Right cardiac atrium (tissue), 5 donors: ENCODE data around the gene RCCD1. TPM values are rescaled to one million over a fixed set of nuclear protein-coding genes. Genes with fewer than 3 reads are reported as not detected.

Source experiments
- ATAC-seq, 2 donors: fragments of 200-7000 bp; cut with Tn5 transposase; one replicate each; pipeline versions ENCODE4 v1.8.0 to v1.9.1; 2020; ENCODE audit warnings: moderate library complexity in 2 of 2, mild to moderate bottlenecking in 1 of 2
- DNase-seq, 3 donors: peaks; one replicate each; pipeline ENCODE4 v3.0.0-alpha.2; 2020
- H3K27ac ChIP-seq: one replicate; pipeline ENCODE4 v1.5.1; 2013; ENCODE audit warnings: mild to moderate bottlenecking, low read length, control low read depth, moderate library complexity
- H3K27me3 ChIP-seq: one replicate; pipeline ENCODE4 v1.6.1; 2013; ENCODE audit not compliant: control insufficient read depth, insufficient read depth
- H3K4me1 ChIP-seq: one replicate; pipeline ENCODE4 v1.6.1; 2013; ENCODE audit warnings: low read length; ENCODE audit not compliant: control insufficient read depth, insufficient read depth
- H3K4me3 ChIP-seq: one replicate; pipeline ENCODE4 v1.5.1; 2013; ENCODE audit warnings: low read length, control low read depth
- H3K9me3 ChIP-seq: one replicate; pipeline ENCODE4 v1.6.1; 2013; ENCODE audit warnings: low read length; ENCODE audit not compliant: control insufficient read depth
- WGBS: extraction: QIAGEN DNeasy Blood & Tissue Kit; methylation state at CpG from one replicate; pipeline ENCODE4 v1.1.7; 2013; 5-methylcytosine and 5-hydroxymethylcytosine counted together
- intact Hi-C, 4 donors: fragments of 100-400 bp; cut with DNase I; formaldehyde crosslinking; loops; one replicate each; pipeline versions ENCODE4 v1.11.0 to v1.14.0; 2022 to 2023
- polyA plus RNA-seq: library from polyadenylated mRNA; stranded (reverse); fragments of 200-250 nt; gene quantifications from one replicate; pipeline ENCODE4 v1.2.3, GENCODE V29; 2013
- total RNA-seq, 4 donors: library from RNA; stranded (reverse); fragmentation: NEBNext Ultra II Directional; extraction: Animal tissue kit (Norgen Biotek cat#: 25700); gene quantifications; one replicate each; pipeline ENCODE4 v1.2.1, GENCODE V29; 2021
- donor health status: healthy with polysubstance abuse.
- donor health status: DM: no; HTN: yes; CAD: no.
- donor health status: DM: no; HTN: no; CAD: no.
- donor health status: DM: no; HTN: yes; CAD: no; lungs with severe emphysema.
- donor health status: DM: yes; HTN: yes; CAD: no.

The RCCD1 gene
- total and polyA plus RNA-seq, 5 donors: 8.7 to 14.8 (median 13.4) TPM

DNA sequence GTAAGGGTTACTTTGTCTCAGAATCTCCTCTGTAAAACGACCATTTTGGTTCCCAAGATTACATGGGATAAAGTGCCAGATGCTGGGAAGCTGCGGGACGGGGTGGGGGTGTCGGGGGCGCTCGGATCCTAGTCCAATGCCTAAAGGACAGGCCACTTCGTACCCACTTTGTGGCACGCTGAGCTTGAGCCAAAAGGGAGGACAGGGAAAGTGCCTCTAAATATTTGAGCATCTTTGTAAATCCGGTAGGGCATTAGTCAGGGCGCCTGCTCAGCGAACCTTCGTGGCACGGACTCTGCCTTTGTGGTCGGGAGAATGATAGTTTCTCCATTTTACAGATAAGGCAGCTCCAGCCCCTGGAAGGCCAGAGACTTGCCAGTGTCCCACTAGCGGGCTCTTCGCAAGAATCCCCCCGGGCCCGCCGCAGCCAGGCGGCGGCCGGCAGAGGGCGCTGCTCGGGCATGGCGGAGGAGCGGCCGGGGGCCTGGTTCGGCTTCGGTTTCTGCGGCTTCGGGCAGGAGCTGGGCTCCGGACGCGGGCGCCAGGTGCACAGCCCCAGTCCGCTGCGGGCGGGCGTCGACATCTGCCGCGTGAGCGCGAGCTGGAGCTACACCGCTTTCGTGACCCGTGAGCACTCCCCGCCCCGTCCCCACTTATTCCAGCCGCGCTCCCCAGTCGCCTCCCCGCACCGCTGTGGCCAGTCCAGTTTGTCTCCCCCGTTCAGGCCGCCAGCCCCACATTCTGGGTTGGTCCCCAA, 1.8 kb downstream of the RCCD1 start:
- Histone ChIP-seq H3K27ac (no peak overlapping the region), H3K9me3 (no peaks in the 10 kb centered on the region), H3K4me1 (no peaks in the 10 kb centered on the region), H3K27me3 (no peaks in the 10 kb centered on the region), H3K4me3 (peak overlapping the region; percentile 45)
- WGBS: 9% methylated on average over 56 of the region's 56 CpGs
- ATAC-seq (peak; percentile 43 to 48), DNase-seq (peak; percentile 78 to 94 (median 93))
- intact Hi-C loops: loop anchor here in 3 of 4 donors (5.0 to 10.0 kb wide), 4 partner anchors 91 to 316 kb away; no protein-coding TSS in a partner anchor

DNA sequence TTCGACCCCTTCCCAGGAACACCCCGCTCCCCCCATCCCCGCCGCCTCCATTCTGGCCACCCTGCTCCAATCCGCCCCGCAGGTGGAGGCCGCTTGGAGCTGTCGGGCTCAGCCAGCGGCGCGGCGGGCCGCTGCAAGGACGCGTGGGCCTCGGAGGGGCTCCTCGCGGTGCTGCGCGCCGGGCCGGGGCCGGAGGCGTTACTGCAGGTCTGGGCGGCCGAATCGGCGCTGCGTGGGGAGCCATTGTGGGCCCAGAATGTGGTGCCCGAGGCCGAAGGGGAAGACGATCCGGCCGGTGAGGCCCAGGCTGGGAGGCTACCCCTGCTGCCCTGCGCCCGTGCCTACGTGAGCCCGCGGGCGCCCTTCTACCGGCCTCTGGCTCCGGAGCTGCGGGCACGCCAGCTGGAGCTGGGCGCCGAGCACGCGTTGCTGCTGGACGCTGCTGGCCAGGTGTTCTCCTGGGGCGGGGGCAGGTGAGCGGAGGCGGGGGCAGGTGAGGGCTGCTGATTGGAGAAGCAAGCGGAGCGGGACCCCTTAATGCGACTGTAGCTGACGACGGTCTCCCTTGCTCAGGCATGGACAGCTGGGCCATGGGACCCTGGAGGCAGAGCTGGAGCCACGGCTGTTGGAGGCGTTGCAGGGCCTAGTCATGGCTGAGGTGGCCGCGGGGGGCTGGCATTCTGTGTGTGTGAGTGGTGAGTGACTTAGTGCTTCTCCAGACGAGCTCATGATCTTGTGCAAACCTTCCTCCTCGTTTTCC, 2.5 kb downstream of the RCCD1 start:
- intact Hi-C loops: loop anchor here in 3 of 4 donors (5.0 to 10.0 kb wide), 4 partner anchors 90 to 315 kb away; no protein-coding TSS in a partner anchor
- H3K27ac ChIP-seq: no peak overlapping the region
- no peaks in the 10 kb centered on the region for H3K9me3 ChIP-seq
- ATAC-seq (peak; percentile 2 to 17), DNase-seq (peak in 2 of 3 donors; percentile 65 to 71)
- 20% methylated on average over 63 of the region's 63 CpGs for WGBS
- no peaks in the 10 kb centered on the region for H3K27me3 ChIP-seq
- H3K4me3 ChIP-seq: peak overlapping the region; percentile 45
- no peaks in the 10 kb centered on the region for H3K4me1 ChIP-seq

DNA sequence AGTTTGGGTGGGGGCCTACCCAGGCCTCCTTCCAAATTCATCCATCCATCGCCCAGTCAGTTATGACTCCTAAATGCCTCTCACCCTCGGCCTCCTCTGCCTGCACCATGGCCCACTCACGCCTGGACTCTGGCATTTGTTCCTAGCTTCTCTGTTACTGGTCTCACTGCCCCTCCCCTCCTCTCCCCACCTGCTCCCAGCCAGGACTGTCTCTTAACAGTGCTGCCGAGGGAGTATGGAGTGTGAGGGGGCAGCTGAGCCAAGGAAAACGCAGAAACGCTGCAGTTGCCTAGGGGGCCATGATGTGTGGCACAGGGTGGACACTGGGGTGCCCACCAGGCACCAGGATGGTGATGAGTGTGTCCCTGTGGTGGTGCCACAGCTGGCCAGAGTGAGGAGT, 3.1 kb downstream of the RCCD1 start:
- H3K27me3 ChIP-seq: no peaks in the 10 kb centered on the region
- no peaks in the 10 kb centered on the region for H3K4me1 ChIP-seq
- ATAC-seq: no peak
- H3K4me3 ChIP-seq: no peak overlapping the region
- no peak overlapping the region for H3K27ac ChIP-seq
- 73% methylated on average over 6 of the region's 6 CpGs for WGBS
- no peak for DNase-seq
- no peaks in the 10 kb centered on the region for H3K9me3 ChIP-seq
- intact Hi-C loops: loop anchor here in 3 of 4 donors (5.0 to 10.0 kb wide), 4 partner anchors 90 to 315 kb away; no protein-coding TSS in a partner anchor

DNA sequence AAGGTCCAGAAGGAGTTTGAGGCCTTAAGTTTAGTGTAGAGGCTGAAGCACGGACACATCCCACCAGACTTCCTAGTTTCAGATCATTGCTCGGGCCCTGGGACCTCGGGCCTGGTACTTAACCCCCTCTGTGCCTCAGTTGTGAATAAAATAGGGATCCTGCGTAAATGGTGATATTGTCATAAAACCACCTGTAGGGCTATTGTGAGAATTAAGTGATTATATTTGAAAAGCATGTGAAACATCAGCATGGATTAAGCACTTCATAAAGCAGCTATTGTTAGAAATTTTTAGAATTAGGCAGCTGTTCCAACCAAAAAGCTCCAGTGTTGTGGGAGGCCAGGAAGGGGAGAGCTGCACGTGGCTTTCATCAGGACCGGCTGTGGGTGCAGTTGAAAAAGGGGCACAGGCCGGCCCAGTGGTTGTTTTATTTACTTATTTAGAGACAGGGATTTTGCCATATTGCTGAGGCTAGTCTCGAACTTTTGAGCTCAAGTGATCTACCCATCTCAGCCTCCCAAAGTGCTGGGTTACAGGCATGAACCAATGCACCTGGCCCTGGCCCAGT, 4.4 kb downstream of the RCCD1 start:
- WGBS: 75% methylated on average over 8 of the region's 8 CpGs
- intact Hi-C loops: loop anchor here in 3 of 4 donors (5.0 to 10.0 kb wide), 4 partner anchors 88 to 313 kb away; no protein-coding TSS in a partner anchor
- H3K27ac ChIP-seq: peak overlapping the region; percentile 33
- H3K4me1 ChIP-seq: no peaks in the 10 kb centered on the region
- no peaks in the 10 kb centered on the region for H3K27me3 ChIP-seq
- no peaks in the 10 kb centered on the region for H3K9me3 ChIP-seq
- DNase-seq: no peak
- H3K4me3 ChIP-seq: no peak overlapping the region
- no peak for ATAC-seq

DNA sequence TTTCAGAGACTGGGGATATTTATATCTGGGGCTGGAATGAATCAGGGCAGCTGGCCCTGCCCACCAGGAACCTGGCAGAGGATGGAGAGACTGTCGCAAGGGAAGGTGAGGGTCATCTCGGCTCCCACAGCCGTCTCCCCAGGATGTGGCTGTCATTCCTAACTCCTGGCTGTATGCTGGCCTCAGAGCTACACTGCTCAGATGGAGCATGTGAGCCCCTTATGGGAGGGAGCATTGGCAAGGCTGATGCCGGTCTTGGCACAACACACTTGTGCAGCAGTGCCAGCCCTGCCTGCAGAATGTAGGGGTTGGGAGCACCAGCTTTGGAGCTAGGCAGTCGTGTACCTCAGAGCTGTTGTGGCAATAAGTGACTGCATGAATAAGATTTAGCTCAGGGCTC, 5.2 kb downstream of the RCCD1 start:
- Histone ChIP-seq H3K4me1 (no peaks in the 10 kb centered on the region), H3K9me3 (no peaks in the 10 kb centered on the region), H3K27me3 (no peaks in the 10 kb centered on the region), H3K4me3 (no peak overlapping the region), H3K27ac (peak overlapping the region; percentile 43)
- WGBS: 55% methylated on average over 5 of the region's 5 CpGs
- intact Hi-C loops: loop anchor here (5.0 to 10.0 kb wide), 4 partner anchors 87 to 312 kb away; no protein-coding TSS in a partner anchor
- DNase-seq (peak; percentile 72 to 88 (median 81)), ATAC-seq (peak; percentile 46 to 75)

DNA sequence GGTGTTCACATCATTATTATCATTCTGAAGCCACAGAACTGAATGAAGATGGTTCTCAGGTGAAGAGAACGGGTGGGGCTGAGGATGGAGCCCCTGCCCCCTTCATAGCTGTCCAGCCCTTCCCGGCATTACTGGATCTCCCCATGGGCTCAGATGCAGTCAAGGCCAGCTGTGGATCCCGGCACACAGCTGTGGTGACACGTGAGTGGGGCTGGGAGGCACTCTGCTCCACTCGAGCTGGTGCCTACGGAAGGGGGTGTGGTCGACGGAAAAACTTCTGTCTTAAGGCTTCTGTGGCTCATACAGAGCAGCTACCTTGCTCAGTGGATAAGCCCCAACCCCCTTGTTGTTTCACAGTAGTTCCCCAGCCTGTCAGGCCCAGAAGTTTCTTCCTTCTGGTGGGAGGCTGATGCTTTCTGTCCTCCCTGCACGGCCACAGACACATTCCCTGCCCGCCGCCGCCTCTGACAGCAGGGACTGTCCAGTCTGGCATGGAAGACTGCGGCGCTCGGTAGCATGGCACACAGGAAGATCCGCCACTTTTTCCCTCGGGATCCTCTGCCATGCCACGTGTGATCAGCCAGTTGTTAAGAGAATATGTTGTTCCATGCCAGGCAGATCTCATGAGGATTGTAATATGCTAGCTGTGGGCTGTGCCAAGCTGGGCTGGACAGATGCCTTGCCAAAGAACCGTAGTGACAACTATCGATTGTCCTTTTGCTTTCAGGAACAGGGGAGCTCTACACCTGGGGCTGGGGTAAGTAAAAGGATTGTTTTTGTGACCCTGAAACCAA, 5.8 kb downstream of the RCCD1 start:
- Histone ChIP-seq H3K4me3 (no peak overlapping the region), H3K4me1 (no peaks in the 10 kb centered on the region), H3K9me3 (no peaks in the 10 kb centered on the region), H3K27ac (peak overlapping the region; percentile 43), H3K27me3 (no peaks in the 10 kb centered on the region)
- WGBS: 71% methylated on average over 20 of the region's 20 CpGs
- no peak for ATAC-seq
- DNase-seq: peak in 1 of 3 donors; percentile 52
- intact Hi-C loops: loop anchor here in 1 of 4 donors (10.0 kb wide), 1 partner anchor 304 kb away; no protein-coding TSS in a partner anchor

DNA sequence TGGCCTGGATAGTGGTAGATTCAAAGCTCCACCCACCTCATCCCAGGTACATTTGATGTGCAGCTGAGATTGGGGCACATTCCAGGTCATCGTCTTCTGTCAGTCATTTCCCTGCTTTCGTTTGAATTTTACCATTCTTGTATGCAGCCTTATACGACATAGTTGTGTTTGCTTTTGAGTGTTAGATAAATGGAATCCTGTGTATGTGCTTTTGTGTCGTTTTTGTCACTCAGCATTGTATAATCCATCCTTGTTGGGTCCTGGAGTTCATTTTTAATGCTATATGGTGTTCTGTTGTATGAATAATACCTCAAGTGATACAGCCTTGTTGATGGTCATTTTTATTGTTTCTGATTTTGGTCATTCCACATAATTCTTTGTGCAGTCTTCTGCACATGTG, 7.3 kb downstream of the RCCD1 start:
- intact Hi-C loops: loop anchor here in 1 of 4 donors (10.0 kb wide), 1 partner anchor 303 kb away; no protein-coding TSS in a partner anchor
- no peak overlapping the region for H3K4me3 ChIP-seq
- no peaks in the 10 kb centered on the region for H3K4me1 ChIP-seq
- no peaks in the 10 kb centered on the region for H3K27me3 ChIP-seq
- ATAC-seq (no peak), DNase-seq (no peak)
- H3K27ac ChIP-seq: no peak overlapping the region
- 88% methylated on average over 4 of the region's 4 CpGs for WGBS
- no peaks in the 10 kb centered on the region for H3K9me3 ChIP-seq

DNA sequence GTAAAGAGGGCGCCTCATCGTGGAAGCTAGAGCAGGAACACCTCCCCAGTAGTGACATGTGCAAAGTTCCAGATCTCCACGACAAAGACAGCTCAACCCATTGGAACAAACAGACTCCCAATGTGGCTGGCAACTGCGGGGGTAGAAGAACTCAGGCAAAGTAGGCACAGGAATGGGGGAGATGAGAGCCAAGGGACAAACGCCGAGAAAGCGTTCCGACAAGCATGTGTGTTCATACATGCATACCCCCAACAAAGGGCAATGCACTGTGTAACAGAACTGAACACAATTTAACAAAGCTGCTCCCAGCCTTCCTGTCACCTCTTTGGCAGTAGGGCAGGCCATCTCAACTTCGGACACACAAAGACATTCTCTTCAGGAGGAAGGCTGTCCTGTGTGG, 11.6 kb downstream of the RCCD1 start:
- intact Hi-C loops: loop anchor here in 1 of 4 donors (10.0 kb wide), 1 partner anchor 299 kb away; no protein-coding TSS in a partner anchor
- DNase-seq (no peak), ATAC-seq (no peak)
- Histone ChIP-seq H3K27ac (no peak overlapping the region), H3K4me3 (no peak overlapping the region), H3K9me3 (no peaks in the 10 kb centered on the region), H3K27me3 (no peaks in the 10 kb centered on the region), H3K4me1 (no peaks in the 10 kb centered on the region)
- WGBS: 87% methylated on average over 9 of the region's 9 CpGs

DNA sequence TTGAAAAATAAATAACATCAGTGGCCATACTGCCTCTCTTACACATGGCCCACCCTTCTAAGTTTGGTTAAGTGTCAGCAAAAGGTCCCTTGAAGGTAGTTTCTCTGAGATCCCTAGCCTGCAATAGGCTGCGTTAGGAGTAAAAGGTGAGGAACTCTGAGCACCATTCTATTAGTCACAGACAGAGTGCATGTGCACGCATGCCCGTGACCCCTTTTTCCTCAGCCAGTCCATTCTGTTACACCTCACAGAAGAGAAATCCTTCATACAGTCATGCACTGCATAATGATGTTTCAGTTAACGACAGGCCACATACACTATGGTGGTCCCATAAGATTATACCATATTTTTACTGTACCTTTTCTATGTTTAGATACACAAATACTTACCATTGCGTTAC, 12.5 kb downstream of the RCCD1 start:
- ATAC-seq: no peak
- H3K27me3 ChIP-seq: no peaks in the 10 kb centered on the region
- H3K27ac ChIP-seq: no peak overlapping the region
- H3K9me3 ChIP-seq: no peaks in the 10 kb centered on the region
- WGBS: 86% methylated on average over 5 of the region's 5 CpGs
- H3K4me3 ChIP-seq: no peak overlapping the region
- H3K4me1 ChIP-seq: no peaks in the 10 kb centered on the region
- DNase-seq: no peak
- intact Hi-C loops: loop anchor here in 1 of 4 donors (10.0 kb wide), 1 partner anchor 298 kb away; no protein-coding TSS in a partner anchor

DNA sequence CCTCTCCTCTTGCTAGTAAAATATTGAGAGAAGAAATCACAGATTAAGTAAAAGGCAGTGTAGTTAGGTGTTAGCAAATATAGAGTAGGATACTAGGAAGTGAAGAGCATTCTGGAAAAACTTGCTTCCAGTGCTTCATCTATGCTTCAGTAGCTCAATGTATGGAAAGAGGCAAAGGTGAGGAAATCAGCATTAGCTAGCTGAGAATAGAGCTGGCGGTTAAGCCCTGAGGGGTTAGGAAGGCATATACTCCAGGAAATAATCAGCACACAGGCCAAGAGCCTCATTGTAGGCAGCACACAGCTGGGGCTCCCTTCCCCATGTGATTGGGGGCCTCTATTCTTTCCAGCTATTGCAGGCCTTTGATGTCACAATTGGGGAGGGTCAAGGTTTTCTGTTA, 13.8 kb downstream of the RCCD1 start:
- DNase-seq: no peak
- no peak for ATAC-seq
- no peaks in the 10 kb centered on the region for H3K4me1 ChIP-seq
- H3K9me3 ChIP-seq: no peaks in the 10 kb centered on the region
- H3K4me3 ChIP-seq: no peak overlapping the region
- WGBS: 93% methylated on average over 1 of the region's 1 CpG
- intact Hi-C loops: loop anchor here in 1 of 4 donors (10.0 kb wide), 1 partner anchor 296 kb away; no protein-coding TSS in a partner anchor
- no peaks in the 10 kb centered on the region for H3K27me3 ChIP-seq
- H3K27ac ChIP-seq: no peak overlapping the region
